OCI-M2 (cell line): ENCODE results near the gene U2AF2.

Experiments
- DNase-seq: peaks from one replicate; lab custom pipeline; 2025; ENCODE audit not compliant: unreplicated experiment; lab: John Stamatoyannopoulos, UW

Gene U2AF2

DNA sequence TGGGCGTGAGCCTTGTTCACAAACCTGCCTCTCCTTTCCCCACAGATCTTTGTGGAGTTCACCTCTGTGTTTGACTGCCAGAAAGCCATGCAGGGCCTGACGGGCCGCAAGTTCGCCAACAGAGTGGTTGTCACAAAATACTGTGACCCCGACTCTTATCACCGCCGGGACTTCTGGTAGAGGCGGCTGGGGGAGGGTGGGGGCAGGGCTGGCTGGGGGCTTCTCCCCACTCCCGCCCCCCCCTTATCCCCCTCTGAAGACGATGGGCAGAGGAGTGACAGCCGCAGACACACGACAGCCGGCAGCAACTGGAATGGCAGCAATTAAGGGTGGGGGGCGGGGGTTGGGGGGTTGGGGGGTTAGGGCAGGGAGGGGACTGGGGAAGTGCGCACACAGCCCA, 19.1 kb downstream of the U2AF2 start:
- DNase-seq, result peak; percentile 79

DNA sequence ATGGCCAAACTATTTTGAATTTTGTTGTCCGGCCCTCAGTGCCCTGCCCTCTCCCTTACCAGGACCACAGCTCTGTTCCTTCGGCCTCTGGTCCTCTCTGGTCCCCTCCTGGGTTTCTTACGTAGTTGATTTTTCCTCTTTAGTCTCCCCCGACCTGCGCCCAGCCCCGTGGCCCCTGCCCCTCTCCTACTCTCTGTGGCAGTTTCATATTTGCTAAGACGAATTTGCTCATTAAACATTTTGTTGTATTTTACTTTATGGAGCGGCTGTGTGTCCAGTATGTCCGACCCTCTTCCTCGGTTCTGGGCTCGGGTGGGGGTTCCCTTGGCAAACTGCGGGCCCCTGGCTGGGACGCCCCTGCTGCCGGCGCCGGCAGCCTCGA, 19.6 kb downstream of the U2AF2 start:
- no peak for DNase-seq

DNA sequence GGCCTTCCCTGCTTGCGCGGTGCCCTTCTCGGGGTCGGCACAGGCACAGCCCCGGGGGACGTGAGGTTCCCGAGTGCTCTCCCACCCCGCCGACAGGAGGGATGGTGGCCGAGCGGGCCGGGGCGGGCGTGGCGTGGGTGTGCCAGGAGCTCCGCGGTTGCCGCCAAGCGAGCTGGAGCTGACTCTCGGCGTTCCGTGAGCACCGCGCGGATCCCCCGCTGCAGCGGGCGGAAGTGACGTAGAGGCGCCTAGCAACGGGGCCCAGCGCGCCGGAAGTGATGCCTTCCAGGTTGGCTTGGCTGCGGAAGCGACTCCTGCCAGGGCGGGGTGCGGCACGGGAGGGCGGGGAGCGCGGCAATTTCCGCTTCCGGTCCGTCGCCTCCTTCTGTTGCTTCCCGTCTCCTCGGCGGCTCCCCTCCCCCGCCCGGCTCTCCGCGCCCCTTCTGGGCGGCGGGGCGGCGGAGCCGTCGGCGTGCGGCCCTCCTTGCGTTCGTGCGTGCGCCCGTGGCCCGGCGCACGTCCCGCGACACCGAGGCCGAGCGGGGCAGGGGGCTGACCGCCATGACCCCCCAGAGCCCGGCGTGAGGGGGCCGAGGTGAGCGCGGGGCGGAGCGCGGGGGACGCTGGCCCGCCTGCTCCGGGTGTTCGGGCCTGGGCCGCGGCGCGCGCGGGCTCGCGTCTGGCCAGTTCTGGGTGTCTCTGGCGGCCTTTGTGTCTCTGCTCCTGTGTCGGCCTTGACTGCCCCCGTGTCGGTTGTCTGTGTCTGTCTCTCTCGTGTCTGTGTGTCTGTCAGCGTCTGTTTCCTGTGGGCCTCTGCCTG, 20.2 kb downstream of the U2AF2 start, which contains the start of gene EPN1:
TSS of gene EPN1 (plus strand) at position 386 of the 820 bp plus-strand sequence. CDS start 3,402 bp downstream, outside the sequence.
- peak; percentile 86 for DNase-seq

DNA sequence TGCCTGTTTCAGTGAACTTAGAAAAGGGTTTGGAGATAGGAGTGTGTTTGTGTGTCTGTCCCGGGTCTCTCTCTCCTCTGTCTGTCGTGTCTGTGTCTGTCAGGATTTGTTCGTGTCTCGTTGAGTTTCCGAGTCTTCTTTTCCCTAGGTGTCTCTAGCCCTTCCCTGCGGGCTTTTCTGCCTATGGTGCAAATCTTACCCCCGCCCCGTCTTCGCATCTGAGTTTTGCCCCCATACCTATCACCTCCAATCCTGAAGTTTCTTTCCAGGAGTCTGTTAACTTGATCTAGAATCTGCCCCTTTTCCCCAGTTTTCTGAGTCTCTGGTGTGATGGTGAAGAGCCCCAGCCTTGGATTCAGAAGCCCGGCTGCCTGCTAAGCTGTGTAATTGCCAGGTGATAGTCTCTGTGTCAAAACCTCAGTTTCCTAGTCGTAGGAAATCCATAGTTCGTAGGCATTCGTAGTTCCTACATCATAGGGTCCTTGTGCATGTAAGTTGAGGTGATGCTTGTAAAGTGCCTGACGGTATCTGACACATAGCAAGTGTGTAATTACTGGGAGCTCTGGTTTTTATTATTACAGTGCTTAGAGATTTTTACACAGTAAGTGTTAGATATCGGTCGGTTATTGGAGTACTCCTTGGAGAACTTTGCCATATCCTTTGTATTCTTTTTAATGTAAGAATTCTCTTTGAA, 21.0 kb downstream of the U2AF2 start:
- DNase-seq, result no peak

DNA sequence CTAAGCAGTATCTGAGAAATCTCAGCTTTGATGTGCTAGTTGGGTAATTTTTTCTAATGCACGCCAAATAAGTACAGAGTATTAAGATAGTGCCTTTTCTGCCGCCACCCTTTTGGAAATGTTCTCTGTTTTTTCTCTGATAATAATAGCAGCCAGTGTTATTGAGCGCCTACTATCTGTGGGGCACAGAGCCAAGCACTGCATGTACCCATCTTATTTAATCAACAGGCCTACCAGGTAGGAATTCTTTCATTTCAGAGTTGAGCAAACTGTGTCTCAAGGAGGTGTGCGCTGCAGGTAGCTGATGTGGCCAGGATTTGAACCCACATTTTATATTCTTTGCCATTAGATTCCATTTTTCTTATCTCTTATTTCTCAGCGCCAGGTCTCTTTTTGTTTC, 21.5 kb downstream of the U2AF2 start:
- no peak for DNase-seq

- no peak for DNase-seq
Observed at GRCh38 chr19:55676889-55677505, 22.2 kb downstream of the U2AF2 start.

- no peak for DNase-seq
Observed at GRCh38 chr19:55677572-55678028, 22.8 kb downstream of the U2AF2 start.

DNA sequence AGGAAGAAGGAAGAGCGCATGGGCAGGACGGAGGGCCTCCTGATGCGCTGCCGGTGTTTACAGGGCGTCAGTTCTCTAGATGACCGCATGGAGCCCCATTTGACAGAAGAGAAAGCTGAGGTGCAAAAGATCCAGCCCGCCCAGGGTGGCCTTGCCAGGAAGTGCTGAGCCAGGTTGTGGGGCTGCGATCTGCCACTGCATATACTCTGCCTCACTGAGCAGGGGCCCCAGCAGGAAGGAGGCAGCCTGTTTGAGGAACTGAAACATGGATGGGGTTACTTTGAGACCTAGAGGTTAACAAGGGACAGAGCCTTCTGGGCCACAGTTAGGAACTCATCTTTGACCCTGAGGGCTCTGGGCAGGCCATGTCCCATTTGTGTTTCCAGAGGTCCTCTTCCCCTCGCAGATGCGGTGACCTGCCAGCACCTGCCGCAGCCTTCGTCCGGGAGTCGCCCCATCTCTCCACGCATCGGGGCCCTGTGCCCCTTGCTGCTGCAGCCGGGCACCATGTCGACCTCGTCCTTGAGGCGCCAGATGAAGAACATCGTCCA, 23.4 kb downstream of the U2AF2 start:
- DNase-seq, result no peak

DNA sequence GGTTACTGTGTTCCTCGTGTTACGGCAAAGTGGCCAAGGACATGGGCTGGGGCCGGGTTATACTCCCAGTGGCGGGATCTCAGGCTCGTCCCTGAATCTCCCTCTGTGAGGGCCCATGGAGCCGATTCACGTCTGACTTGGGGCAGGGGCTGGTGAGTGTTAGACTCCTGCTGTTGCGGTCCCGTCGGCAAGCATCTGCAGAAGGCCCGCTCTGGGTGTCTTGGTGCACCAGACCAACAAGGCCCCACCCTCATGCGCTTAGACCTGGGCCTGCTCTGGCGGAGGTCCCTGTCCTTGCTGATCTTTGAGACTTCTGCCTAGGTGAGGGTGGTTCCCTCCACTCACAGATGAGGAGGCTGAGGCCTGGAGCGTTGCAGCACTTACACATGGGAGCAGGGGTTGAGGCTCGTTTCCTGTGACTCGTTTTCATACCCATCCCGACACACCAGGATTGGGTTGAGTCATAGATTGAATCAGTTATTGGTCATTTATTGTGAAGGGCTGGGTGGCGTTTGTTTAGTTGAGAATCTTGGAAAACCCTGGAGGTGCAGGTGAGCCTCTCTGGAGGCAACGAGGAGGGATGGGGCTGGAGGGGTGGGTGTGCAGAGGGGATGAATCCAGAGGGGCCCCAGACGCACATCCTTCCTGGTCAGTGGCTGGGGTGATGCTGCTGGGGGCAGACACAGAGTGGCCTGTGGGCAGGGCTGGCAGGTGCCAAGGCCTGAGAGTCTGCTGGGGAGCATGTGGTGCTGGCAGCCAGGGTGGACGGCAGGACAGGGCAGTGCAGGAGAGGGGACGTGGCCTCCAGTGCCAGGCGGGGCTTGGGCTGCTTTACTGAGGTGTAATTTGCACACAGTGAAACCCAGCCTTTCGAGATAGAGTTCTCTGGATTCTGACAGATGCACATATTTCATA, 24.8 kb downstream of the U2AF2 start:
- no peak for DNase-seq

DNA sequence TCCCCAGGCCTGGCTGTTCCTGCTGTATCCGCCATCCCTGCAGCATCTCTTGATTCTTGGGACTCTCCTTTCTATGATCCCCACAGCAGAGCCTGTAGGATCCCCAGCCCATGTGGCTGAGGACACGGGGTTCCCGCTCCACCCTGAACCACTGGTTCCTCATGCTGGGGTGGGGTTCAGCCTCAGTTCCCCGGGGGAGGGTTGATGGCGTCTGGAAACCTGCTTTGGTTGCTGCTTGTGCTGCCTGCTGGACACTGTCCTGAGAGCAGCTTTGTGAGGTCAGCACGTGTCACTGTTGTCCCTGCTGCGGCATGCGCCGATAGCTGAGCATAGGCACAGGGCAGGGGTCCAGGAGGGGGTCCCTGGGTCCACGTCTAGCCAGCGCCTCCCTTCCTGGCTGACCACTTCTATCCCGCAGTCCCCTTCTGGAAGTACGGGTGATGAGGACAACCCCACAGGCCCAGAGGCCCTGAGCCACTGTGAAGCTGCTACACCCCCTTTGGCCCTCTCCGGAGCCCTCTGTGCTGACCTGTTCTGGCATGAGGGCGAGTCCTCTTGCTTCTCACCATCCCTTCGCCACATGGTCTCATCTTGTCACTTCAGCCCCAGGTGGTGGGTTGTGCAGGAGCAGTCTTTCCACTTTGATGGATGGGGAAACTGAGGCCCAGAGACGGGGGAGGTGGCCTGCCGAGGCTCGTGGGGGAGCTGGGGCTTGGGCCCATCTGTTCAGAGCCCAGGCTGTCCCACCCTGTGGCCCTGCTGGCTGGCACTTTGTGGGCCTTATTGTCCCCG, 25.7 kb downstream of the U2AF2 start:
- DNase-seq, result no peak

GRCh38 chr19:55681131-55682092, 26.6 kb downstream of the U2AF2 start:
- DNase-seq, result no peak

DNA sequence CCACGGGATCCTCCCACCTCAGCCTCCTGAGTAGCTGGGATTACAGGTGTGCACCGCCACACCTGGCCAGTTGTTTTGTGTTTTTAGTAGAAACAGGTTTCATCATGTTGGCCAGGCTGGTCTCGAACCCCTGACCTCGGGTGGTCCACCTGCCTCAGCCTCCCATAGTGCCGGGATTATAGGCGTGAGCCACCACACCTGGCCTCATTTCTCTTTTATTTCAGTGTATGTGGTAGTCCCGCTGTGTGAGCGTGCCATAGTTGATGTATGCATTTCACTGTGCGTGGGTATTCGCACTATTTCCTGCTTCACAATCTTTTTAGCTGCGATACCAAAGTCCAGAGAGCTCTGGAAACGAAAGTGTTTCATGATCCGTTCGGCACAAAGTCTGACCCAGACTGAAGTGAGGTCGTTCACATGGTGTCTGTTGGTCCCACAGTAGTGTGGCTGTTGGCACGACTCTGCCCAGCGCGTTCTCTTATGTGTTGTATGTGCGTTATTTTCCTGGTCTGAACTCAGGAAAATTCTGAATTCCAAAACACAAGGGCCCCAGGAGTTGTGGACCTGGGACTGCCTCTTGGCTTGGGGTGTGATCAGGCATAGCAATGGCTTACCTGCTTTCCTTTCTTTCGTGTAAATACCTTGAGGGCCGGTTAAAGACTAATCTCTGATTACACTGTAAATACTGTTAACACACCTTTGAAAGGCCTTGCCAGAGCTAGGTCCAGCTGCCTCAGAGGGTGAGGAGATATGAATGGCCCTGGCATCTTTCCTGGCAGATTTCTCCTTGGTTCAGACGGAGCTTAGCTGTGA, 28.8 kb downstream of the U2AF2 start:
- no peak for DNase-seq

DNA sequence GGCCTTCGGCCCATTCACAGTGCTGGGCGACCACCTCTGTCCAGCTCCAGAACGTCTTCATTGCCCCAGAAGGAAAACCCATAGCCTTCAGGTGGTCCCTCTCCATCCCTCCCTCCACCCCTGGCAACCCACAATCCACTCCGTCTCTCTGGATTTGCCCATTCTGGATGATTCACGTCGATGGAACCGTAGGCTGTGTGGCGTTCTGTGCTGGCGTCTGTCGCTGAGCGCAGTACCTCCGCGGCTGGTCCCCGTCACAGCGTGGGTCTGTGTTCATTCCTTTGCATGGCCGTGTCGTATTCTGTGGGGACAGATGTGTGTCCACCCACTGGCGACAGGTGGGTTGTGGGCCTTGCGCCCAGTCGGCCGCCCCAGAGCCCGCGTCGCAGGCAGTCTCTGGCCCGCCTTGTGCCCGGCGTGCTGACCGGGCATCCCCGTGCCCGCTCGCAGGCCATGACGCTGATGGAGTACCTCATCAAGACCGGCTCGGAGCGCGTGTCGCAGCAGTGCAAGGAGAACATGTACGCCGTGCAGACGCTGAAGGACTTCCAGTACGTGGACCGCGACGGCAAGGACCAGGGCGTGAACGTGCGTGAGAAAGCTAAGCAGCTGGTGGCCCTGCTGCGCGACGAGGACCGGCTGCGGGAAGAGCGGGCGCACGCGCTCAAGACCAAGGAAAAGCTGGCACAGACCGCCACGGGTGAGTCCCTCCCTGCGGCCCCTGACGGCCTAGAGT, 30.3 kb downstream of the U2AF2 start:
- no peak for DNase-seq

DNA sequence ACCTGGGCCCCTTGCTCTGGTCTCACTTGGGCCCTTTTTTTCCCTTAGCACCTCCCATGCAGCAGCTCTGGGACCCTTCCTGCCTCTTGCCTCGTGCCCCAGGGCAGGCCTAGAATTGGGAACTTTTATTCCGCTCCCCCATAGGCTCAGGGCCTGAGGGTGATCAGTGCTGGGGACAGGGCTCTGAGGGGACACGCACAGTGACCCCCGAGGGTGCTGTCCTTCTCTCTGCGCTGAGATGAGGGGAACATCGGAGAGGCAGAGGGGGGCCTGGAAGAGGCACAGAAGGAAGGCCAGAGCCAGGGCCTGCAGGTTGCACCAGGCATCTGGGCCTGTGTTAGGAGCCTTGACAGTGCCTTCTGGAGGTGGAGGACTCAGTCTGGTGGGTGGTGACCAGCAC, 30.9 kb downstream of the U2AF2 start:
- no peak for DNase-seq

- DNase-seq, result no peak
Observed at GRCh38 chr19:55686311-55687050, 31.6 kb downstream of the U2AF2 start.
